IMR-90 (cell line): ENCODE measurements around the gene MRE11. TPM values are rescaled to one million over a fixed set of nuclear protein-coding genes. Genes with fewer than 3 reads are reported as not detected.

Experiments used
- ATAC-seq: fragments of 200-7000 bp; cut with Tn5 transposase; 2 replicates; pipeline ENCODE4 v1.9.1; 2020; ENCODE audit warnings: low read depth, mild to moderate bottlenecking, moderate library complexity
- BruUV-seq: library from RNA; stranded (reverse); fragments of 400-500 nt; replicated peaks from 2 replicates; lab custom pipeline; 2021; lab: Mats Ljungman, UMichigan
- CTCF ChIA-PET: fragments of 300-600 bp; formaldehyde crosslinking; extraction: SDS; loops from one replicate; lab custom pipeline; 2021; ENCODE audit warnings: antibody characterized with exemption; lab: Yijun Ruan, JAX
- POLR2A ChIA-PET: fragments of 300-600 bp; sonication (Branson Sonifier 250); formaldehyde crosslinking; loops from one replicate; lab custom pipeline; 2022; ENCODE audit warnings: antibody characterized with exemption; ENCODE audit not compliant: unreplicated experiment; lab: Charles Lee
- DNase-seq: peaks from one replicate; pipeline ENCODE4 v3.0.0; 2013
- H2AFZ ChIP-seq: replicated peaks from 2 replicates; pipeline ENCODE3; 2013; ENCODE audit warnings: low read length, mild to moderate bottlenecking; ENCODE audit not compliant: poor library complexity
- H2AK5ac ChIP-seq: 2 replicates; pipeline ENCODE4 v1.6.1; 2013; ENCODE audit warnings: low read depth, low read length, inconsistent platforms
- H2AK9ac ChIP-seq: replicated peaks from 2 replicates; pipeline ENCODE3; 2013; ENCODE audit warnings: mild to moderate bottlenecking, low read depth, low read length, moderate library complexity; ENCODE audit not compliant: poor library complexity
- H2BK120ac ChIP-seq: 2 replicates; pipeline ENCODE4 v1.6.1; 2013; ENCODE audit warnings: low read depth, low read length, inconsistent platforms
- H2BK15ac ChIP-seq: 3 replicates; pipeline ENCODE4 v1.6.1; 2013; ENCODE audit warnings: low read depth, low read length, inconsistent platforms
- H2BK20ac ChIP-seq: 2 replicates; pipeline ENCODE4 v1.6.1; 2013; ENCODE audit warnings: low read depth, mild to moderate bottlenecking, inconsistent platforms, low read length, moderate library complexity
- H2BK5ac ChIP-seq: 2 replicates; pipeline ENCODE4 v1.6.1; 2013; ENCODE audit warnings: mild to moderate bottlenecking, low read depth, low read length, inconsistent platforms; ENCODE audit not compliant: poor library complexity, severe bottlenecking
- H3K14ac ChIP-seq: replicated peaks from 2 replicates; pipeline ENCODE4 v1.6.1; 2013; ENCODE audit warnings: low read depth, low read length, inconsistent platforms
- H3K18ac ChIP-seq: 2 replicates; pipeline ENCODE4 v1.6.1; 2013; ENCODE audit warnings: low read depth, low read length, control low read depth
- H3K23ac ChIP-seq: 2 replicates; pipeline ENCODE4 v1.6.1; 2013; ENCODE audit warnings: low read depth, low read length, inconsistent platforms
- H3K27ac ChIP-seq: 2 replicates; pipeline ENCODE4 v1.5.1; 2013; ENCODE audit warnings: mild to moderate bottlenecking, control low read depth, low read length; ENCODE audit not compliant: insufficient read depth
- H3K27me3 ChIP-seq: 2 replicates; pipeline ENCODE4 v1.6.1; 2013; ENCODE audit warnings: low read length; ENCODE audit not compliant: control insufficient read depth, insufficient read depth
- H3K36me3 ChIP-seq: 2 replicates; pipeline ENCODE4 v1.6.1; 2013; ENCODE audit warnings: low read length, mixed read lengths; ENCODE audit not compliant: control insufficient read depth, insufficient read depth
- H3K4ac ChIP-seq: 2 replicates; pipeline ENCODE4 v1.6.1; 2013; ENCODE audit warnings: low read depth, low read length, inconsistent platforms
- H3K4me1 ChIP-seq: 2 replicates; pipeline ENCODE4 v1.6.1; 2013; ENCODE audit warnings: low read length, mixed read lengths; ENCODE audit not compliant: control insufficient read depth, insufficient read depth
- H3K4me2 ChIP-seq: 2 replicates; pipeline ENCODE4 v1.6.1; 2013; ENCODE audit warnings: low read depth, mild to moderate bottlenecking, control low read depth, low read length, moderate library complexity
- H3K4me3 ChIP-seq: 2 replicates; pipeline ENCODE4 v1.5.1; 2013; ENCODE audit warnings: low read depth, mild to moderate bottlenecking, control low read depth, low read length, moderate library complexity; ENCODE audit not compliant: insufficient read depth
- H3K56ac ChIP-seq: 2 replicates; pipeline ENCODE4 v1.6.1; 2013; ENCODE audit warnings: low read length, inconsistent platforms; ENCODE audit not compliant: insufficient read depth; ENCODE audit errors: extremely low read depth
- H3K79me1 ChIP-seq, 2 experiments: 2 replicates each; pipeline ENCODE4 v1.6.1; 2013; ENCODE audit warnings: low read length in 2 of 2, inconsistent platforms in 1 of 2, low read depth in 1 of 2
- H3K9ac ChIP-seq: 2 replicates; pipeline ENCODE4 v1.6.1; 2013; ENCODE audit warnings: low read depth, low read length, control low read depth
- H3K9me1 ChIP-seq: 2 replicates; pipeline ENCODE4 v1.6.1; 2013; ENCODE audit warnings: low read length, inconsistent platforms; ENCODE audit not compliant: insufficient read depth
- H3K9me3 ChIP-seq: 2 replicates; pipeline ENCODE4 v1.6.1; 2013; ENCODE audit warnings: low read length; ENCODE audit not compliant: control insufficient read depth, insufficient read depth
- H4K20me1 ChIP-seq: 2 replicates; pipeline ENCODE4 v1.6.1; 2013; ENCODE audit warnings: low read length, inconsistent platforms; ENCODE audit not compliant: insufficient read depth
- H4K5ac ChIP-seq: 2 replicates; pipeline ENCODE4 v1.6.1; 2013; ENCODE audit warnings: mild to moderate bottlenecking, low read depth, low read length, control low read depth
- H4K8ac ChIP-seq, 2 experiments: 2 replicates each; pipeline ENCODE4 v1.6.1; 2013; ENCODE audit warnings: low read depth in 2 of 2, low read length in 2 of 2, control low read depth in 1 of 2, inconsistent platforms in 1 of 2
- H4K91ac ChIP-seq: 2 replicates; pipeline ENCODE4 v1.6.1; 2013; ENCODE audit warnings: low read depth, low read length, inconsistent platforms; ENCODE audit not compliant: insufficient read depth
- CHD1 ChIP-seq: IDR thresholded peaks from 2 replicates; pipeline ENCODE4 v1.6.1; 2012; ENCODE audit warnings: low read depth, low read length, improper control_type of control experiment
- MAFK ChIP-seq: IDR thresholded peaks from 2 replicates; pipeline ENCODE4 v1.6.1; 2012; ENCODE audit warnings: low read depth, low read length, improper control_type of control experiment
- MAZ ChIP-seq: IDR thresholded peaks from 2 replicates; pipeline ENCODE4 v1.6.1; 2012; ENCODE audit warnings: low read depth, mild to moderate bottlenecking, low read length, improper control_type of control experiment, moderate library complexity, borderline replicate concordance
- MXI1 ChIP-seq: IDR thresholded peaks from 2 replicates; pipeline ENCODE4 v1.6.1; 2012; ENCODE audit warnings: low read depth, mild to moderate bottlenecking, low read length, moderate library complexity, borderline replicate concordance
- NFE2L2 ChIP-seq: fragments of 150-350 bp; IDR thresholded peaks from 2 replicates; pipeline ENCODE4 v1.6.1; 2016; ENCODE audit warnings: low read depth, mild to moderate bottlenecking, low read length
- POLR2A ChIP-seq: IDR thresholded peaks from 2 replicates; pipeline ENCODE4 v1.6.1; 2012; ENCODE audit warnings: mild to moderate bottlenecking, low read depth, low read length
- RAD21 ChIP-seq: IDR thresholded peaks from 2 replicates; pipeline ENCODE4 v1.6.1; 2012; ENCODE audit warnings: low read length, improper control_type of control experiment
- SMC3 ChIP-seq: fragments of 150-350 bp; IDR thresholded peaks from 2 replicates; pipeline ENCODE4 v1.6.1; 2016; ENCODE audit warnings: low read depth, mild to moderate bottlenecking, antibody characterized with exemption, low read length, moderate library complexity
- WGBS, 2 experiments: methylation state at CpG; one replicate each; pipeline versions ENCODE4 v1.1.5 to v1.1.7; 2013; ENCODE audit warnings: missing lambda C conversion rate in 2 of 2; ENCODE audit not compliant: insufficient read length in 1 of 2; ENCODE audit errors: extremely low coverage in 2 of 2; 5-methylcytosine and 5-hydroxymethylcytosine counted together
- dilution Hi-C: fragments of 300-500 bp; cut with HindIII; formaldehyde crosslinking; loops from one replicate; pipeline ENCODE4 v1.14.3; 2018; ENCODE audit warnings: low sequenced_read_pairs; ENCODE audit not compliant: unreplicated experiment
- in situ Hi-C: fragments of 300-500 bp; cut with MboI; formaldehyde crosslinking; loops from 3 replicates; pipeline ENCODE4 v1.14.3; 2019; ENCODE audit warnings: low sequenced_read_pairs, inconsistent platforms, mixed read lengths
- intact Hi-C: fragments of 100-400 bp; cut with micrococcal nuclease; formaldehyde crosslinking; loops from 2 replicates; pipeline ENCODE4 v1.10.0; 2022
- polyA plus RNA-seq, 3 experiments: library from polyadenylated mRNA; depleted of rRNA; stranded (reverse); fragments of >200 nt; gene quantifications; 2 replicates each; pipeline ENCODE4 v1.2.3, GENCODE V29; 2012; ENCODE audit warnings: low replicate concordance in 1 of 3
- total RNA-seq: library from RNA; depleted of rRNA; stranded (reverse); fragments of >200 nt; gene quantifications from 2 replicates; pipeline ENCODE4 v1.2.3, GENCODE V29; 2012
- TF ChIP-seq, protein P1 (sequence below): fragments of 150-350 bp; IDR thresholded peaks from 2 replicates; pipeline ENCODE4 v1.6.1; 2017; ENCODE audit warnings: mild to moderate bottlenecking, antibody characterized with exemption, low read length, low read depth
- TF ChIP-seq, protein P2 (sequence below): conservative IDR thresholded peaks from 2 replicates; pipeline ENCODE4 v1.5.1; 2012; ENCODE audit warnings: mild to moderate bottlenecking, low read depth, low read length, improper control_type of control experiment
- TF ChIP-seq, protein P3 (sequence below): fragments of 150-350 bp; IDR thresholded peaks from 2 replicates; pipeline ENCODE4 v1.6.1; 2016; ENCODE audit warnings: low read depth, mild to moderate bottlenecking, low read length, moderate library complexity, borderline replicate concordance

Gene MRE11
- total and polyA plus RNA-seq, 2 of the 4 experiments (the other 2 are of a cell fraction): 9.0 to 15.6 TPM

DNA sequence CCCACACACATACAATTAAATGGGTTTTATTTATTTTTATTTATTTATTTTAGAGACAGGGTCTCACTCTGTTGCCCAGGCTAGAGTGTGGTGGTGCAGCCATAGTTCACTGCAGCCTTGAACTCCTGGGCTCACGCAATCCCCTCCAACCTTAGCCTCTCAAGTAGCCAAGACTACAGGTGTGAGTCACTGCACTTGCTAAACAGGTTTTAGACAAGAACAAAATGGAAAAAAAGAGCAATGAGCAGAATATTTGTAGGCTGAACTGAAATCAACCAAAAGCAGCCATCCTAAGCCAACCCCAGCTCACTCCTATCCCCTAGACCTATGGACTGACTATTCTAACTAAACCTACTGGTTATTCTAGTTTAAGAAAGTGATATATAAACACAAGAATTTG, 37.8 kb downstream of the MRE11 start:
- POLR2A ChIA-PET: no interaction called here
- no peak overlapping the region for H4K8ac ChIP-seq

More for the DNA sequence above, 37.8 kb downstream of the MRE11 start:
- ATAC-seq (no peak), DNase-seq (no peak)
- intact Hi-C loops (no loop called here), dilution Hi-C loops (no loop called here), in situ Hi-C loops (no loop called here)
- H3K27me3 ChIP-seq: no peaks in the 10 kb centered on the region
- no peak overlapping the region for H3K23ac ChIP-seq
- no peak overlapping the region for H2AFZ ChIP-seq
- no peak overlapping the region for H3K14ac ChIP-seq
- no peak overlapping the region for H3K4me3 ChIP-seq
- H3K27ac ChIP-seq: no peak overlapping the region
- no peak for TF ChIP-seq SMC3
- no peak for TF ChIP-seq NFE2L2
- no peak for TF ChIP-seq RAD21
- no peak for TF ChIP-seq MXI1
- TF ChIP-seq, protein P1, sequence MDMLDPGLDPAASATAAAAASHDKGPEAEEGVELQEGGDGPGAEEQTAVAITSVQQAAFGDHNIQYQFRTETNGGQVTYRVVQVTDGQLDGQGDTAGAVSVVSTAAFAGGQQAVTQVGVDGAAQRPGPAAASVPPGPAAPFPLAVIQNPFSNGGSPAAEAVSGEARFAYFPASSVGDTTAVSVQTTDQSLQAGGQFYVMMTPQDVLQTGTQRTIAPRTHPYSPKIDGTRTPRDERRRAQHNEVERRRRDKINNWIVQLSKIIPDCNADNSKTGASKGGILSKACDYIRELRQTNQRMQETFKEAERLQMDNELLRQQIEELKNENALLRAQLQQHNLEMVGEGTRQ: no peak
- no peak for TF ChIP-seq MAFK
- TF ChIP-seq MAZ: no peak
- no peak for TF ChIP-seq CHD1
- TF ChIP-seq POLR2A: no peak
- TF ChIP-seq, protein P2, sequence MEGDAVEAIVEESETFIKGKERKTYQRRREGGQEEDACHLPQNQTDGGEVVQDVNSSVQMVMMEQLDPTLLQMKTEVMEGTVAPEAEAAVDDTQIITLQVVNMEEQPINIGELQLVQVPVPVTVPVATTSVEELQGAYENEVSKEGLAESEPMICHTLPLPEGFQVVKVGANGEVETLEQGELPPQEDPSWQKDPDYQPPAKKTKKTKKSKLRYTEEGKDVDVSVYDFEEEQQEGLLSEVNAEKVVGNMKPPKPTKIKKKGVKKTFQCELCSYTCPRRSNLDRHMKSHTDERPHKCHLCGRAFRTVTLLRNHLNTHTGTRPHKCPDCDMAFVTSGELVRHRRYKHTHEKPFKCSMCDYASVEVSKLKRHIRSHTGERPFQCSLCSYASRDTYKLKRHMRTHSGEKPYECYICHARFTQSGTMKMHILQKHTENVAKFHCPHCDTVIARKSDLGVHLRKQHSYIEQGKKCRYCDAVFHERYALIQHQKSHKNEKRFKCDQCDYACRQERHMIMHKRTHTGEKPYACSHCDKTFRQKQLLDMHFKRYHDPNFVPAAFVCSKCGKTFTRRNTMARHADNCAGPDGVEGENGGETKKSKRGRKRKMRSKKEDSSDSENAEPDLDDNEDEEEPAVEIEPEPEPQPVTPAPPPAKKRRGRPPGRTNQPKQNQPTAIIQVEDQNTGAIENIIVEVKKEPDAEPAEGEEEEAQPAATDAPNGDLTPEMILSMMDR: no peak
- TF ChIP-seq, protein P3, sequence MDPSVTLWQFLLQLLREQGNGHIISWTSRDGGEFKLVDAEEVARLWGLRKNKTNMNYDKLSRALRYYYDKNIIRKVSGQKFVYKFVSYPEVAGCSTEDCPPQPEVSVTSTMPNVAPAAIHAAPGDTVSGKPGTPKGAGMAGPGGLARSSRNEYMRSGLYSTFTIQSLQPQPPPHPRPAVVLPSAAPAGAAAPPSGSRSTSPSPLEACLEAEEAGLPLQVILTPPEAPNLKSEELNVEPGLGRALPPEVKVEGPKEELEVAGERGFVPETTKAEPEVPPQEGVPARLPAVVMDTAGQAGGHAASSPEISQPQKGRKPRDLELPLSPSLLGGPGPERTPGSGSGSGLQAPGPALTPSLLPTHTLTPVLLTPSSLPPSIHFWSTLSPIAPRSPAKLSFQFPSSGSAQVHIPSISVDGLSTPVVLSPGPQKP: no peak
- H2BK120ac ChIP-seq: no peak overlapping the region
- H4K5ac ChIP-seq: no peak overlapping the region
- no peak overlapping the region for H3K56ac ChIP-seq
- no peak overlapping the region for H2AK5ac ChIP-seq
- no peaks in the 10 kb centered on the region for H4K20me1 ChIP-seq
- H3K4me1 ChIP-seq: no peaks in the 10 kb centered on the region
- no CpG with 5 or more reads among the region's 1 CpG for WGBS, 2 experiments
- H3K36me3 ChIP-seq: peaks cover 3% of the 10 kb centered on the region; the same call in 1 of the 2 replicates
- no peak overlapping the region for H3K4me2 ChIP-seq
- no peak overlapping the region for H2BK15ac ChIP-seq
- CTCF ChIA-PET: no interaction called here
- no peak overlapping the region for H4K91ac ChIP-seq
- BruUV-seq: no TSS peak
- no peak overlapping the region for H2AK9ac ChIP-seq
- H3K9me3 ChIP-seq: no peaks in the 10 kb centered on the region
- no peak overlapping the region for H3K18ac ChIP-seq
- H2BK5ac ChIP-seq: no peak overlapping the region
- no peak overlapping the region for H3K4ac ChIP-seq
- H2BK20ac ChIP-seq: no peak overlapping the region
- no peak overlapping the region for H3K9ac ChIP-seq
- no peaks in the 10 kb centered on the region; the same call in 1 of the 2 replicates for H3K9me1 ChIP-seq
- no peaks in the 10 kb centered on the region for H3K79me1 ChIP-seq
